ENCODE measurements around the gene ADGRL3. TPM values are rescaled to one million over a fixed set of nuclear protein-coding genes. Genes with fewer than 3 reads are reported as not detected.

Gene ADGRL3
- total and polyA plus RNA-seq, 2 donors (not counting 1 experiment from before 2014, with no cell fraction given) = under 0.01 to 0.05 TPM

GRCh38 chr4:61489927-61490326 is 289.8 kb downstream of the ADGRL3 start:
- no peak overlapping the region for H3K4me3 ChIP-seq (replicated peaks in 1 of 4; ENCODE audit: control extremely low read depth in 1 of 4, insufficient read depth in 1 of 4, low read depth in 3 of 4, low read length in 4 of 4)
- H2AFZ ChIP-seq (ENCODE audit: low read length) = no peak overlapping the region
- no peaks in the 10 kb centered on the region for H3K27me3 ChIP-seq (ENCODE audit: control insufficient read depth, insufficient read depth, low read length)
- no peaks in the 10 kb centered on the region for H3K36me3 ChIP-seq (ENCODE audit: control insufficient read depth, insufficient read depth, low read length)
- no peak for TF ChIP-seq EZH2 (IDR thresholded peaks at IDR 0.05; ENCODE audit: low read length, missing control alignments)
- TF ChIP-seq CTCF (conservative IDR thresholded peaks at IDR 0.05 in 1 of 2, IDR thresholded peaks at IDR 0.05 in 1 of 2; ENCODE audit: low read depth in 1 of 2, low read length in 2 of 2) = no peak
- no peaks in the 10 kb centered on the region for H4K20me1 ChIP-seq (ENCODE audit: control insufficient read depth, extremely low read depth, insufficient read depth, low read length)
- no peaks in the 10 kb centered on the region for H3K9me3 ChIP-seq (ENCODE audit: control insufficient read depth, insufficient read depth, low read depth, low read length)
- H3K79me2 ChIP-seq (ENCODE audit: control insufficient read depth, insufficient read depth, low read length) = no peaks in the 10 kb centered on the region
- H3K27ac ChIP-seq (ENCODE audit: insufficient read depth, low read length) = no peak overlapping the region
- H3K4me1 ChIP-seq (ENCODE audit: control insufficient read depth, extremely low read depth, insufficient read depth, low read length) = no peaks in the 10 kb centered on the region
- no peak overlapping the region for H3K9ac ChIP-seq (ENCODE audit: insufficient read depth, low read length)
- H3K4me2 ChIP-seq (ENCODE audit: extremely low read depth, insufficient read depth, low read length) = no peak overlapping the region
- no peak for DNase-seq (ENCODE audit: low read depth in 2 of 2)

GRCh38 chr4:61493041-61493440 is 292.9 kb downstream of the ADGRL3 start:
- no peaks in the 10 kb centered on the region for H3K9me3 ChIP-seq (ENCODE audit: control insufficient read depth, insufficient read depth, low read depth, low read length)
- H3K27me3 ChIP-seq (ENCODE audit: control insufficient read depth, insufficient read depth, low read length) = no peaks in the 10 kb centered on the region
- H3K27ac ChIP-seq (ENCODE audit: insufficient read depth, low read length) = no peak overlapping the region
- no peaks in the 10 kb centered on the region for H3K79me2 ChIP-seq (ENCODE audit: control insufficient read depth, insufficient read depth, low read length)
- DNase-seq (ENCODE audit: low read depth in 2 of 2) = no peak
- no peaks in the 10 kb centered on the region for H3K36me3 ChIP-seq (ENCODE audit: control insufficient read depth, insufficient read depth, low read length)
- H3K4me2 ChIP-seq (ENCODE audit: extremely low read depth, insufficient read depth, low read length) = no peak overlapping the region
- TF ChIP-seq CTCF (conservative IDR thresholded peaks at IDR 0.05 in 1 of 2, IDR thresholded peaks at IDR 0.05 in 1 of 2; ENCODE audit: low read depth in 1 of 2, low read length in 2 of 2) (no peak), EZH2 (IDR thresholded peaks at IDR 0.05; ENCODE audit: low read length, missing control alignments) (no peak)
- no peak overlapping the region for H3K4me3 ChIP-seq (replicated peaks in 1 of 4; ENCODE audit: control extremely low read depth in 1 of 4, insufficient read depth in 1 of 4, low read depth in 3 of 4, low read length in 4 of 4)
- H3K9ac ChIP-seq (ENCODE audit: insufficient read depth, low read length) = no peak overlapping the region
- no peaks in the 10 kb centered on the region for H4K20me1 ChIP-seq (ENCODE audit: control insufficient read depth, extremely low read depth, insufficient read depth, low read length)
- no peak overlapping the region for H2AFZ ChIP-seq (ENCODE audit: low read length)
- no peaks in the 10 kb centered on the region for H3K4me1 ChIP-seq (ENCODE audit: control insufficient read depth, extremely low read depth, insufficient read depth, low read length)

GRCh38 chr4:61493470-61493869 is 293.3 kb downstream of the ADGRL3 start:
- no peak overlapping the region for H3K4me2 ChIP-seq (ENCODE audit: extremely low read depth, insufficient read depth, low read length)
- no peaks in the 10 kb centered on the region for H3K36me3 ChIP-seq (ENCODE audit: control insufficient read depth, insufficient read depth, low read length)
- no peak overlapping the region for H2AFZ ChIP-seq (ENCODE audit: low read length)
- no peaks in the 10 kb centered on the region for H3K27me3 ChIP-seq (ENCODE audit: control insufficient read depth, insufficient read depth, low read length)
- no peak overlapping the region for H3K27ac ChIP-seq (ENCODE audit: insufficient read depth, low read length)
- no peaks in the 10 kb centered on the region for H3K79me2 ChIP-seq (ENCODE audit: control insufficient read depth, insufficient read depth, low read length)
- no peak for DNase-seq (ENCODE audit: low read depth in 2 of 2)
- H3K4me3 ChIP-seq (replicated peaks in 1 of 4; ENCODE audit: control extremely low read depth in 1 of 4, insufficient read depth in 1 of 4, low read depth in 3 of 4, low read length in 4 of 4) = no peak overlapping the region
- TF ChIP-seq CTCF (conservative IDR thresholded peaks at IDR 0.05 in 1 of 2, IDR thresholded peaks at IDR 0.05 in 1 of 2; ENCODE audit: low read depth in 1 of 2, low read length in 2 of 2) = no peak
- no peak for TF ChIP-seq EZH2 (IDR thresholded peaks at IDR 0.05; ENCODE audit: low read length, missing control alignments)
- no peaks in the 10 kb centered on the region for H4K20me1 ChIP-seq (ENCODE audit: control insufficient read depth, extremely low read depth, insufficient read depth, low read length)
- H3K9me3 ChIP-seq (ENCODE audit: control insufficient read depth, insufficient read depth, low read depth, low read length) = no peaks in the 10 kb centered on the region
- H3K9ac ChIP-seq (ENCODE audit: insufficient read depth, low read length) = no peak overlapping the region
- no peaks in the 10 kb centered on the region for H3K4me1 ChIP-seq (ENCODE audit: control insufficient read depth, extremely low read depth, insufficient read depth, low read length)
